Progenitor cell of endocrine pancreas (in vitro differentiated cells): ENCODE data around the gene EXD2. TPM values are rescaled to one million over a fixed set of nuclear protein-coding genes. Genes with fewer than 3 reads are reported as not detected.
"Not testable (repeated sequence)": the region's sequence is repeated elsewhere in the genome, so short reads cannot be mapped to it uniquely, and the experiment has no call there.

ENCODE experiments used
- DNase-seq: peaks from one replicate; pipeline ENCODE4 v3.0.0; 2021; ENCODE audit warnings: low spot score; ENCODE audit not compliant: unreplicated experiment
- H3K27ac Mint-ChIP-seq: 2 replicates; pipeline ENCODE4 v1.8.0; 2021; ENCODE audit warnings: mild to moderate bottlenecking, moderate library complexity, mixed read lengths
- H3K27me3 Mint-ChIP-seq: 2 replicates; pipeline ENCODE4 v1.8.0; 2021; ENCODE audit warnings: mixed read lengths
- H3K36me3 Mint-ChIP-seq: 2 replicates; pipeline ENCODE4 v1.8.0; 2022; ENCODE audit warnings: mixed read lengths; ENCODE audit not compliant: insufficient read depth
- H3K4me1 Mint-ChIP-seq: 2 replicates; pipeline ENCODE4 v1.8.0; 2021; ENCODE audit warnings: low read depth, mixed read lengths
- H3K4me3 Mint-ChIP-seq: 2 replicates; pipeline ENCODE4 v1.8.0; 2021; ENCODE audit warnings: low read depth, mild to moderate bottlenecking, moderate library complexity, mixed read lengths
- H3K9me3 Mint-ChIP-seq: 2 replicates; pipeline ENCODE4 v1.8.0; 2021; ENCODE audit warnings: low read depth, mixed read lengths
- CTCF ChIP-seq: fragments of 200-600 bp; sonication (generic); IDR thresholded peaks from one replicate; pipeline ENCODE4 v1.5.0; 2021; ENCODE audit warnings: antibody characterized with exemption, mild to moderate bottlenecking; ENCODE audit not compliant: unreplicated experiment
- total RNA-seq: library from RNA; stranded (reverse); gene quantifications from 2 replicates; pipeline ENCODE4 v1.2.1, GENCODE V29; 2021

The EXD2 gene
- total RNA-seq, 1 donor from 2014 or later: 44.2 TPM

- Mint-ChIP-seq H3K4me3 (no peak overlapping the region), H3K36me3 (no peaks in the 10 kb centered on the region), H3K9me3 (no peaks in the 10 kb centered on the region), H3K4me1 (no peaks in the 10 kb centered on the region), H3K27me3 (no peaks in the 10 kb centered on the region), H3K27ac (no peak overlapping the region)
- DNase-seq: no peak
- TF ChIP-seq CTCF: no peak
Measured at GRCh38 chr14:69269381-69269780, 78.1 kb downstream of the EXD2 start.

- no peaks in the 10 kb centered on the region for H3K27me3 Mint-ChIP-seq
- no peaks in the 10 kb centered on the region for H3K4me1 Mint-ChIP-seq
- no peak for TF ChIP-seq CTCF
Measured at GRCh38 chr14:69270097-69270496, 78.8 kb downstream of the EXD2 start.

GRCh38 chr14:69270795-69271708 is 79.8 kb downstream of the EXD2 start:
- Mint-ChIP-seq H3K4me1 (no peaks in the 10 kb centered on the region), H3K36me3 (no peaks in the 10 kb centered on the region), H3K27me3 (no peaks in the 10 kb centered on the region), H3K27ac (no peak overlapping the region), H3K9me3 (no peaks in the 10 kb centered on the region), H3K4me3 (no peak overlapping the region)
- TF ChIP-seq CTCF: no peak
- DNase-seq: no peak

More at GRCh38 chr14:69270097-69270496, 78.8 kb downstream of the EXD2 start:
- Mint-ChIP-seq H3K9me3 (no peaks in the 10 kb centered on the region), H3K4me3 (no peak overlapping the region), H3K27ac (no peak overlapping the region), H3K36me3 (no peaks in the 10 kb centered on the region)
- DNase-seq: no peak

GRCh38 chr14:69274321-69274720 is 83.0 kb downstream of the EXD2 start:
- no peak overlapping the region for H3K4me3 Mint-ChIP-seq
- H3K9me3 Mint-ChIP-seq: no peaks in the 10 kb centered on the region
- no peak for DNase-seq

DNA sequence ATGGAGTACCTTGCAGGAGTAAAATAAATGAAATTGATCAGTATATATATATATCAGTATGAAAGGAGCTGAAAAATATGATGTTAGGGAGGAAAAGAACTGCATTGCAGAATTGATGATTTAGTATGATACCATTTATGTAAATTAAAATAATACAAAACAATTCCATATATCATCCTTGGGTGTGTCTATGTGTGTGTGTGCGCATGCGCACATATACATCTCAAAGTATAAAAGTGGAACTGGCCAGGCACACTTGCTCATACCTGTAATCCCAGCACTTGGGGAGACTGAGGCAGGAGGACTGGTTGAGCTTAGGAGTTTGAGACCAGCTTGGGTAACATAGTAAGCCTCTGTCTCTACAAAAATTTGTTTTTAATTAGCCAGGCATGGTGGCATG is 84.0 kb downstream of the EXD2 start:
- Mint-ChIP-seq H3K4me1 (no peaks in the 10 kb centered on the region), H3K36me3 (peaks cover 4% of the 10 kb centered on the region), H3K4me3 (no peak overlapping the region), H3K9me3 (no peaks in the 10 kb centered on the region), H3K27me3 (no peaks in the 10 kb centered on the region), H3K27ac (no peak overlapping the region)
- TF ChIP-seq CTCF: no peak
- DNase-seq: no peak

More at GRCh38 chr14:69274321-69274720, 83.0 kb downstream of the EXD2 start:
- no peak overlapping the region for H3K27ac Mint-ChIP-seq
- no peaks in the 10 kb centered on the region for H3K4me1 Mint-ChIP-seq
- no peak for TF ChIP-seq CTCF
- peaks cover 4% of the 10 kb centered on the region for H3K36me3 Mint-ChIP-seq
- no peaks in the 10 kb centered on the region for H3K27me3 Mint-ChIP-seq

DNA sequence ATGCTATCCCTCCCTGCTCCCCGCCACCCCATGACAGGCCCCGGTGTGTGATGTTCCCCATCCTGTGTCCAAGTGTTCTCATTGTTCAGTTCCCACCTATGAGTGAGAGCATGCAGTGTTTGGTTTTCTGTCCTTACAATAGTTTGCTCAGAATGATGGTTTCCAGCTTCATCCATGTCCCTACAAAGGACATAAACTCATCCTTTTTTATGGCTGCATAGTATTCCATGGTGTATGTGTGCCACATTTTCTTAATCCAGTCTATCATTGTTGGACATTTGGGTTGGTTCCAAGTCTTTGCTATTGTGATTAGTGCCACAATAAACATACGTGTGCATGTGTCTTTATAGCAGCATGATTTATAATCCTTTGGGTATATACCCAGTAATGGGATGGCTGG is 86.1 kb downstream of the EXD2 start:
- not testable (repeated sequence) for H3K27ac Mint-ChIP-seq, H3K9me3 Mint-ChIP-seq, H3K4me3 Mint-ChIP-seq, DNase-seq, H3K36me3 Mint-ChIP-seq, H3K27me3 Mint-ChIP-seq, H3K4me1 Mint-ChIP-seq
